ENCODE results near the gene TOMM70.
A peak's percentile ranks its signal among the peaks of the same experiment; 100 is the strongest.
"Not testable (repeated sequence)": the region's sequence is repeated elsewhere in the genome, so short reads cannot be mapped to it uniquely, and the experiment has no call there.

The TOMM70 gene

GRCh38 chr3:100400780-100401673 lies at the start of gene TOMM70, which contains the start of gene LNP1:
Gene TOMM70 (minus strand): TSS chr3:100401089. CDS start chr3:100400949, 140 bp downstream.
Gene LNP1 (plus strand): TSS chr3:100401539. CDS start chr3:100429730, 28,191 bp downstream.
- intact Hi-C loops (cut with DNase I), result loop anchor here (2.0 to 5.0 kb wide), 3 partner anchors 92 to 1171 kb away; partner anchors contain the start of genes PCNP, TBC1D23 and TMEM45A
- DNase-seq, result peak; percentile 94 to 99 (median 97)

GRCh38 chr3:100449214-100449613 lies 48.3 kb upstream of the TOMM70 start:
- no peak for DNase-seq
- intact Hi-C loops (cut with DNase I), result no loop called here

DNA sequence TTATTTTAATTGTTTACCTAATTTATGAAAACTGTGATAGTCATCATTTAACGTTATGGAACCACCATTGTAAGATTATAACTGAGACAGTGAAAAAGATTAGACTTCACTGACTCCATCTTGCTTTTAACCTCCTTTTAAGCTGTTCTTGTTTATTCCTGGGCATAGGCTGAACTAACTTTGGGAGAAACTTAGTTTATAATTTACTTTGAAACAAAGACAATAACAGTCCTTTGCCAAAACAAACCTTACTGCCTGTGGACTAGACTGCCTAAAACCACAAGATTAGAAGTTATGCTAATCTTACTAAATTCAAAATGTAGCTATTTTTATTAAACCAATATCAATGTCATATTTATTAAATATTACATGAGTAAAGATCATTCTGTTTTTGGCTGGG lies 47.2 kb upstream of the TOMM70 start:
- intact Hi-C loops (cut with DNase I), result no loop called here
- DNase-seq, result no peak

DNA sequence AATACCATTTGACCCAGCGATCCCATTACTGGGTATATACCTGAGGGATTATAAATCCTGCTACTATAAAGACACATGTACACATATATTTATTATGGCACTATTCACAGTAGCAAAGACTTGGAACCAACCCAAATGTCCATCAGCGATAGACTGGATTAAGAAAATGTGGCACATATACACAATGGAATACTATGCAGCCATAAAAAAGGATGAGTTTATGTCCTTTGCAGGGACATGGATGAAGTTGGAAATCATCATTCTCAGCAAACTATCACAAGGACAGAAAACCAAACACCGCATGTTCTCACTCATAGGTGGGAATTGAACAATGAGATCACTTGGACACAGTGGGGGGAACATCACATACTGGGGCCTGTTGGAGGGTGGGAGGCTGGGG lies 46.2 kb upstream of the TOMM70 start:
- intact Hi-C loops (cut with DNase I); DNase-seq: not testable (repeated sequence)

GRCh38 chr3:100443690-100444089 lies 42.8 kb upstream of the TOMM70 start:
- no peak for DNase-seq
- intact Hi-C loops (cut with DNase I), result no loop called here

DNA sequence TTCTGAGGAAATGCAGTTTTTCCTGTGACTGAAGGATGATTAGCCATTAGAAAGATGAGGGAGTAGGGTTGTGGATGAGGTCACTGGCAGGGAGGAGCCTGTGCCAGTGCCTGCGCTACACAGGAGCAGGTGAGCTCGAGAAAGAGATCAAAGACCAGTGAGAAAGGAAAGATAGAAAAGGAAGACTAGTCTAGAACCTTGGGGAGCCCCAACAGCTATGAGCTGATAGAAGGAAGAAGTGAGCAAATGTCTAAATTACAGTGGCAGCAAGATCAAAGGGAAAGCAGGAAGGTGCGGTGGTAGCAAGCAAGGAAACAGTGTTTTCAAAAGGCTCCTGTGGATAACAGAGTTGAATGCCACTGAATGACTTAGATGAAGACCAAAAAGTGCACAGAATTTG lies 40.0 kb upstream of the TOMM70 start:
- no peak for DNase-seq
- intact Hi-C loops (cut with DNase I), result no loop called here

DNA sequence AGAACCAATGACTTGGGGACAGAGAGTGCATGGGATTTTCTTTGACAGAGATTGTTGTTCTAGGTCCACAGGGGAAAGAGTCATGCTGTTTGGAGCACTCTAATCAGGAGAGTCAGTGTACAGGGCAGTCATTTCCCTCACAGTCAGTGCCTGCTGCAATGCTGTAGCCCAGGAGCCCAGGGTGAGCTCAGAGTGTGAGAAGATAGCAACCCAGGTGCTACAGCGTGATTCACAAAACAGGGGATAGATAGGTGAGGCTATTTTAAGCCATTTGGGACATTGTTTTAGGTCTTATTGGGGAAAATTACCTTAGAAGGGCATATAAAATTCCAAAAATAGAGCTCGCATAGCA lies 37.7 kb upstream of the TOMM70 start:
- no peak for DNase-seq
- intact Hi-C loops (cut with DNase I), result no loop called here

DNA sequence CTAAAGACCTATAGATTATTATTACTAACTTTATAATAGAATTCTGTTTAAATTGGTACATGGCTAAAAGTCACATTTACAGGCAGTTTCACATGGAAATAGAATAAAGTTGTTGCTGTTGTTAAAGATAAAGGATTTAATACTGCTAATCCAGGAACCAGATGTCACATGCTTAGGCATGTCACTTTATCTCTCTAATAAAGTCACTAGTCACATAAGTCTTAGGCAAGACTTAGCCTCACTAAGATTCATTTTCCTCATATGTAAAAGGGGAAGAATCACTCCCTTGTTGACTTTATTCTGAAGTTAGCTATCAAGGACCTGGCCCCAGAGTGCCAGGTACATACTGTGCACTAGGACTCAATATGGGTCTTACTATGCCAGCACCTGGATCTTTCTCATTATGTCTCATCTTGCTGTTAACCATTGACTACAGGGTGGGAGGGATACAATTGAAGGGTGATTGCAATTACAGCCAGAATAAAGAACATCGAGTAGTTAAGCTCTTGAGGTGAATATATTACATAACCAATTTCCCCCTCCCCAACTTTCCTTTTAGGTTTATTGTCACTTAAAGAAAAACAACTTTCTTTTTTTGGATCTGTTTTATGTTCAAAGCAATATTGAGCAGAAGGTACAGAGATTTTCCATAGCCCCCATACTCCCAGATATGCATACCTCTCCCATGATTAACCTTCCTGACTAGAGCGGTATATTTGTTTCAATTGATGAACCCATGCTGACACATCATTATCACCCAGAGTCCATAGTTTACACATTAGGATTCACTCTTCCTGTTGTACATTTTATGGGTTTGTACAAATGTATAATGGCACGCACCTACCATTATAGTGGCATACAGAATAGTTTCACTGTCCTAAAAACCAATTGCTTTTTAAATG lies 37.1 kb upstream of the TOMM70 start:
- intact Hi-C loops (cut with DNase I), result no loop called here
- no peak for DNase-seq

DNA sequence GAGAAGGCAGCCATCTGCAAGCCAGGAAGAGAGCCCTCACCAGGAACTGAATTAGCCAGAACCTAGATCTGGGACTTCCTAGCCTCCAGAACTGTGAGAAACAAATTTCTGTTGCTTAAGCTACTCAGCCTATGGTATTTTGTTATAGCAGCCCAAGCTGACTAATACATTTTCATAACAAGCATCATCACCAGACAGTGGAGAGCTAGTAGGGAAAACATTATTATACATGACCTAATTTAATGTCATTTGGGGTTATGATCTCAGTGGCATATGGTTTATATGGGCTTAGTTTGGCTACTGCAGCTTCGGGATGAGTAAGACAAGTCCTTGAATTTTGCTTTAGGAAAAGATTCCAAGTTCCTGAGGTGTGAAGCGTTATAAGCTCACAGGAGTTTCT lies 36.1 kb upstream of the TOMM70 start:
- DNase-seq, result no peak
- intact Hi-C loops (cut with DNase I), result no loop called here

GRCh38 chr3:100429187-100429716 lies 28.4 kb upstream of the TOMM70 start:
- intact Hi-C loops (cut with DNase I), result no loop called here
- DNase-seq, result no peak

DNA sequence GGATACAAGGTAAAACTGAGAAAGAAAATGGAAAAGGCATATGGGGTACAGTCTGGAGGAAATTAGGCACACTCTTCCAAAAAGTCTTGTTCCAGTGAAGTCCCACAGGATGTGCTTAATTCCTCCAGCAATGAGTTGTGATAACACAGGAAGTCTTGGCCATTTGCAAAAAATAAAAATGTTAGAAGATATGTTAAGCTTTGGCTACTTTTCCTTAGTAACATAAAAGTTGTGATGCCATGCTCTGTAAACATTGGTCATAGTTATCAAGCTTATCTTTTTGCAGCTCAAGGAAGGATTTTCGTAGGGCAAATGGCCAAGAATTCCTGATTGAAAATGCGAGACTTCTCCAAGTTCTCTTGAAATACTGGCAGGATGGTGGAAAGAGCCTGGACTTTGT lies 26.8 kb upstream of the TOMM70 start:
- intact Hi-C loops (cut with DNase I), result no loop called here
- DNase-seq, result no peak

DNA sequence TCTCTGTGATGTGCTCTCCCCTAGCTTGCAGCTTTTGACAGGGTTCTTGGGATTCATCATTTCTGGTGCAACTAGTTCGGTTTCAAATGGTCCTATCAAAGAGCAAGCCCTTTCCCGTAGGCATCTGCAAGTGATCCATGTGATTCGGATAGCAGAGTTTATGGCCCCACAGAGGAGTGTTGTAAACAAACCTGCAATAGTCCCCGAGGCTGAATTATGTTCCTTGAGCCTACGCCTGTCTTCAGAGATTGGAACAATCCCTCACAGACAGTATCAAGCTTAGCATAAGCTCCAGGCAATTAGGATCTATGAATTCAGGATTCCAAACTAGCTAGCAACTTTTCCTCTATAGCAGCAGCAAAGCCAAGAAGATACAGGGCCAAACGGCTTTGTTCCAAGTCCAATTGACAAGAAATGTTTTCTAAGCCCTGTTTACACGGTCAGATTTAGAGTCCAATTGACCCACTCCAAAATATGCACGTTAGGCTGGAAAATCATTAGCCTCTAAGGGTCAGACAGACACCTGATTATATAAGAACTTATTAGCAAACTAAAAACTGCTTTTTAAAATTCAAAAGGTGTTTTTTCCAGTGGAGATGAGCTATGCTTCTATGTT lies 25.3 kb upstream of the TOMM70 start:
- intact Hi-C loops (cut with DNase I), result no loop called here

DNA sequence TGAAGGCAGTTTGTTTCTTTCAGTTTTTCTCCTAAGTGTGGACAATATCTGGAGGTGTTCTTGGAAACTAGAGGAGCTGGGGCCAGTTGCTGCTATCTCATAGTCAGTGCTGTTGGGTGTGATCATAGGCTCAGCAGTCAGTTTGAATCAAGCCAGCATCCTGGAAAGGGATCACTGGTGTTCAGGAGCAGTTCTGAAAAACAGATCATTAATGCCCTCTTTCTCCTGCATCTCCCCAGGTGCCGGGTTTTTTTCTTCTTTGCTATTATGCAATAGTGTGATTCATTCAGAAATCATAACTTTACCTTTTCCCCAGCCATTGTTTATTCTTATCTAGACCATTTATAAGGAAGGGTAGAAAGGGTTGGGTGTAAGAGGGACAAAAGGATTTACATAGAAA lies 24.4 kb upstream of the TOMM70 start:
- intact Hi-C loops (cut with DNase I), result no loop called here
- no peak for DNase-seq

More for the DNA sequence above, 25.3 kb upstream of the TOMM70 start:
- DNase-seq, result no peak

GRCh38 chr3:100424261-100424660 lies 23.4 kb upstream of the TOMM70 start:
- DNase-seq, result no peak
- intact Hi-C loops (cut with DNase I), result no loop called here

DNA sequence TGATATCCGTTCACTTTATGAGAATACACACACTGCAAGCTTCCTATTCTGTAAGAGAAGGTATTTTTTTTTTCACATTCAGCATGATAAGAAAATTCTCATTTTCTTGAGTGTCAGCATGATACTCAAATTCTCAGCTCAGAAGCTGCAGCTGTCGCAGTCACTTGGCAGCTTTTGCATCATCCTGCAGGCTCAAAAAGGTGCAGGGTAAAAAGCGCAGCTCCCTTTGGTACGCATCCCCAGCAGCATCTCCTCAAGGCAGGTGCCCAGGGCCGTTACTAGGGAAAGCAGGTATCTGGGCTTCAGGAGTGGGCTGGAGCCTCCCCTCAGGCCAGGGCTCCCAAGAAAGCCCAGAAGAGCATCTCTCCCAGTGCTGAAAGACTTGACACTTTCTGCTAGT lies 22.7 kb upstream of the TOMM70 start:
- intact Hi-C loops (cut with DNase I), result no loop called here

DNA sequence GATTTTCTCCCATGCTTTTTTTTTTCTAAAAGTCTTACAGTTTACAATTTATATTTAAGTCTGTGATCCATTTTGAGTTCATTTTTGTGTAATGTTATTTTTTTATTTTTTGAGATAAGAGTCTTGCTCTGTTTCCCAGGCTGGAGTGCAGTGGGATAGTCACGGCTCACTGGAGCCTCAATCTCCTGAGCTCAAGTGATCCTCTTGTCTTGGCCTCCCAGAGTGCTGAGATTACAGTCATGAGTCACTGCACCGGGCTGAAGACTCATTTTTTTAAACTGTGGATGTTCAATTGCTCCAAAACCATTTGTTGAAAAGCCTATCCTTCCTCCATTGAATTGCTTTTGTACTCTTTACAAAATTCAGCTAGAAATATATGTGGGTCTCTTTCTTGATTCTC lies 20.0 kb upstream of the TOMM70 start:
- no peak for DNase-seq
- intact Hi-C loops (cut with DNase I), result no loop called here

More for the DNA sequence above, 22.7 kb upstream of the TOMM70 start:
- DNase-seq, result no peak

DNA sequence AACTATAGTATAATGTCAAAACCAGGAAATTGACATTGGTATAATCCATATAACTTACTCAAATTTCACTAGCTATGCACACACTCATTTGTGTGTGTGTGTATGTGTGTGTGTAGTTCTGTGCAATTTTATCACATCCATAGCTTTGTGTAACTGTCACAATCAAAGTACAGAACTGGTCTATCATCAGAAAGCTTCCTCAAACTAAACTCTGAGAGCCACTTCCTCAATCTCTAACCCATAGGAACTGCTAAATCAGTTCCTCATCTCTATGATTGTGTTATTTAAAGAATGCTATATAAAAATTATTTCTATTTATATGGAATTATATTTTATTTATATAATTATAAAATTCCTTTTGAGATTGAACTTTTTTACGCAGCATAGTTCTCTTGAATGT lies 18.5 kb upstream of the TOMM70 start:
- intact Hi-C loops (cut with DNase I), result no loop called here
- no peak for DNase-seq

- intact Hi-C loops (cut with DNase I), result no loop called here
- no peak for DNase-seq
Measured at GRCh38 chr3:100416863-100417262, 16.0 kb upstream of the TOMM70 start.

DNA sequence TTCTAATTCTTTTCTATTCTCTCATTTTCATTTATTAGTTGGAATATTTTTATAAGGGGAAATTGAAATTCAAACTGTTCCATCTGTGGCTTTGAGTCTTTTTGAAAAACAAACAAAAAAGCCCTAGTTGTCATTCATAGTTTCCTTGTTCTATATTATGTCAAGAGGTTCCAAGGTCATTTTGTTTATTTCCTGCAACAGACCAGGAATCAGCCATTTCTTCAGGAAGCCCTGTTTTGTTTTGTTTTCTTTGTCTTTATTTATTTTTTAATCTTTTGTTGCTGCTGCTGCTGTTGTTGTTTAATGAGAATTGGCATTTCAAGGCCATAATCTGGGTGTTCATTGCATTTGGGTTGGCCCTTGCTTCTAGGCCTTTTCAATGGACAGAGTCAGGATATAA lies 15.3 kb upstream of the TOMM70 start:
- intact Hi-C loops (cut with DNase I), result no loop called here
- no peak for DNase-seq

- no peak for DNase-seq
- intact Hi-C loops (cut with DNase I), result no loop called here
Measured at GRCh38 chr3:100413613-100414012, 12.7 kb upstream of the TOMM70 start.

All from posterior cingulate gyrus (tissue), 11 donors.